ENCODE data around the gene HOXA4.

DNA sequence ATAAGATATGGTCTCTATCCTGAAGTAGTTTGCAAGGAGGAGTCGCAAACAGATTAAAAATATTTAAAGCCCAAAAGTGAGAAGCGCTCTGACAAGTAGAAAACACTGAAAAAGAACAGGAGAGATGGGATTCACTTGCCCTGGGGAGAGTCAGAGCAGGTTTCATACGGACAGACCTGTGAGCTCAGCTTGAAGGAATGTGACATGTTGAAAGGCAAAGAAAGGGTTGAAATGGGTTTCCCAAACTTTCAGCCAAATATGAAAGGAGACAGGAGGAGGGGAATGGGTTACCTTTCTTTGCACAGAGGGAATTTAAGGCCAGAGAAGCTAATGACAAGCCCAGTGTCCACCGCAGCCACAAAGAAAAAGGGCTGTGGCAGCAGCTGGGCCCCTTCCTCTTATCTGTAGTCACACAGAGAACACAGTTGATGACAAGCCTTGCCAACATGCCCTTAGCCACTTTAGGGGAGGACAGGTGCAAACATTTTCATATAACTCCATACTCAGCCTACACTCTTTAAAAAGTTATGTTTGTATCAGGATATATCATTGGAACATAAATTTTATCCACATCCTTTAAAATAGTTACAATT lies 49.6 kb downstream of the HOXA4 start:
- TF ChIP-seq, protein P1, sequence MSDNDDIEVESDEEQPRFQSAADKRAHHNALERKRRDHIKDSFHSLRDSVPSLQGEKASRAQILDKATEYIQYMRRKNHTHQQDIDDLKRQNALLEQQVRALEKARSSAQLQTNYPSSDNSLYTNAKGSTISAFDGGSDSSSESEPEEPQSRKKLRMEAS (IDR thresholded peaks at IDR 0.05), result no peak
- TF ChIP-seq CTCF (IDR thresholded peaks at IDR 0.05; ENCODE audit: control extremely low read depth in 1 of 3, insufficient read depth in 1 of 3, low read depth in 1 of 3, low read length in 3 of 3) (no peak), POLR2A (IDR thresholded peaks at IDR 0.05; ENCODE audit: control extremely low read depth in 1 of 2, low read depth in 2 of 2, low read length in 2 of 2) (no peak), CBX8 (IDR thresholded peaks at IDR 0.05; ENCODE audit: borderline replicate concordance, low read depth, low read length) (no peak), ASH2L (IDR thresholded peaks at IDR 0.05; ENCODE audit: low read length) (no peak), EZH2 (IDR thresholded peaks at IDR 0.05; ENCODE audit: low read depth, low read length, severe bottlenecking) (no peak), BACH1 (IDR thresholded peaks at IDR 0.05; ENCODE audit: low read length) (no peak), CHD2 (IDR thresholded peaks at IDR 0.05; ENCODE audit: low read length) (no peak), JUN (IDR thresholded peaks at IDR 0.05; ENCODE audit: low read depth, low read length) (no peak), RAD21 (IDR thresholded peaks at IDR 0.05 in 1 of 2, conservative IDR thresholded peaks at IDR 0.05 in 1 of 2; ENCODE audit: low read depth in 2 of 2, low read length in 2 of 2) (no peak), ZNF274 (IDR thresholded peaks at IDR 0.05; ENCODE audit: borderline replicate concordance, extremely low read depth, low read length) (no peak)
